Suprapubic skin (tissue), 4 donors: ENCODE results near the gene TSR3. TPM values are rescaled to one million over a fixed set of nuclear protein-coding genes. Genes with fewer than 3 reads are reported as not detected.

ENCODE experiments used
- DNase-seq, 2 donors: peaks; one replicate each; pipeline ENCODE4 v3.0.0-alpha.2; 2019; ENCODE audit warnings: low spot score in 2 of 2
- H3K27ac ChIP-seq: fragments of 200-600 bp; sonication (generic); one replicate; pipeline ENCODE4 v1.5.1; 2019
- H3K27me3 ChIP-seq: fragments of 200-600 bp; sonication (generic); one replicate; pipeline ENCODE4 v1.5.1; 2019
- H3K36me3 ChIP-seq: fragments of 200-600 bp; sonication (generic); one replicate; pipeline ENCODE4 v1.5.1; 2019
- H3K4me1 ChIP-seq: fragments of 200-600 bp; sonication (generic); one replicate; pipeline ENCODE4 v1.5.1; 2019
- H3K4me3 ChIP-seq: fragments of 200-600 bp; sonication (generic); one replicate; pipeline ENCODE4 v1.5.1; 2019; ENCODE audit warnings: mild to moderate bottlenecking
- H3K9me3 ChIP-seq: fragments of 200-600 bp; sonication (generic); one replicate; pipeline ENCODE4 v1.5.1; 2019
- EP300 ChIP-seq: sonication (generic); formaldehyde crosslinking; IDR thresholded peaks from one replicate; pipeline ENCODE4 v1.6.1; 2017; ENCODE audit warnings: antibody characterized with exemption
- POLR2A ChIP-seq, 2 donors: fragments of 450-650 bp; IDR thresholded peaks; one replicate each; pipeline ENCODE4 v1.6.1; 2017; ENCODE audit warnings: antibody characterized with exemption in 2 of 2, mild to moderate bottlenecking in 2 of 2, moderate library complexity in 2 of 2
- POLR2AphosphoS5 ChIP-seq, 3 donors: sonication (generic); formaldehyde crosslinking; IDR thresholded peaks; one replicate each; pipeline ENCODE4 v1.6.1; 2017; ENCODE audit warnings: antibody characterized with exemption in 3 of 3
- WGBS: methylation state at CpG from one replicate; pipeline ENCODE4 v1.1.5; 2018; 5-methylcytosine and 5-hydroxymethylcytosine counted together
- total RNA-seq, 4 donors: library from RNA; depleted of rRNA; stranded (reverse); fragments of >200 nt; gene quantifications; one replicate each; pipeline ENCODE4 v1.1.0, GENCODE V29; 2016
- TF ChIP-seq, protein P1 (sequence below), 2 donors: fragments of 200-600 bp in 1 of 2; fragments of 450-650 bp in 1 of 2; sonication (generic) in 1 of 2; IDR thresholded peaks; one replicate each; pipeline ENCODE4 v1.5.1; 2016 to 2019; ENCODE audit warnings: antibody characterized with exemption in 2 of 2, mild to moderate bottlenecking in 1 of 2, moderate library complexity in 1 of 2

Gene TSR3
- total RNA-seq, 4 donors from 2014 or later: 48.5 to 70.2 (median 62.1) TPM

DNA sequence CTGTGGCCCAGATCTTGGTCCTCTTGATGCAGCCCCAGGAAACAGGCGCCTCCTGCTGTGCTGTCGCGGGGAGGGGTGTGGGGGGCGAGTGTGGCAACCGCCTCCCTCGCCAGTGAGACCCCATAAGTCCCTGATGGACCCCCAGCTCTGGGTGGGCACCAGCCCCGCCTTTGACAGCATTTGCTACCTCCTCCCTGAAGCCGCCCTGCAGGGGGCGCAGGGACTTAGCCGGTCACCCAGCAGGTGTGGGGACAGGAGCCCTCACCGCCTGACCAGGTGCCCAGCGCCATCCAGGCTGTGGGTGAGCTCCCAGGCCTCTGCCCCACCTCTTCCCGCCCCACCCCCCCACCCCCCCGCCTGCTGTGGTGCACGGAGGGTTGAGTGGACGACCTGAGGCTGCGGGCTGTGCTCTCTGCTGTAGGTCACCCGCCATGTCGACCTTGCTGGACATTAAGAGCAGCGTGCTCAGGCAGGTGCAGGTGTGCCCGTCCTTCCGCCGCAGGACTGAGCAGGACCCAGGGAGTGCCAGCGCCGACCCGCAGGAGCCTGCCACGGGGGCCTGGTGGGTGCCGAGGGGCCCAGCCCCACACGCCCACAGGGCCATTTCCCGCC lies 13.5 kb downstream of the TSR3 start:
- no peak for DNase-seq
- H3K27me3 ChIP-seq: peaks cover 61% of the 10 kb centered on the region
- 55% methylated on average over 2 of the region's 30 CpGs for WGBS
- no peaks in the 10 kb centered on the region for H3K36me3 ChIP-seq
- H3K4me1 ChIP-seq: peaks cover 26% of the 10 kb centered on the region
- no peak overlapping the region for H3K4me3 ChIP-seq
- no peak for TF ChIP-seq POLR2AphosphoS5 (IDR thresholded peaks at IDR 0.05)
- TF ChIP-seq, protein P1, sequence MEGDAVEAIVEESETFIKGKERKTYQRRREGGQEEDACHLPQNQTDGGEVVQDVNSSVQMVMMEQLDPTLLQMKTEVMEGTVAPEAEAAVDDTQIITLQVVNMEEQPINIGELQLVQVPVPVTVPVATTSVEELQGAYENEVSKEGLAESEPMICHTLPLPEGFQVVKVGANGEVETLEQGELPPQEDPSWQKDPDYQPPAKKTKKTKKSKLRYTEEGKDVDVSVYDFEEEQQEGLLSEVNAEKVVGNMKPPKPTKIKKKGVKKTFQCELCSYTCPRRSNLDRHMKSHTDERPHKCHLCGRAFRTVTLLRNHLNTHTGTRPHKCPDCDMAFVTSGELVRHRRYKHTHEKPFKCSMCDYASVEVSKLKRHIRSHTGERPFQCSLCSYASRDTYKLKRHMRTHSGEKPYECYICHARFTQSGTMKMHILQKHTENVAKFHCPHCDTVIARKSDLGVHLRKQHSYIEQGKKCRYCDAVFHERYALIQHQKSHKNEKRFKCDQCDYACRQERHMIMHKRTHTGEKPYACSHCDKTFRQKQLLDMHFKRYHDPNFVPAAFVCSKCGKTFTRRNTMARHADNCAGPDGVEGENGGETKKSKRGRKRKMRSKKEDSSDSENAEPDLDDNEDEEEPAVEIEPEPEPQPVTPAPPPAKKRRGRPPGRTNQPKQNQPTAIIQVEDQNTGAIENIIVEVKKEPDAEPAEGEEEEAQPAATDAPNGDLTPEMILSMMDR (IDR thresholded peaks at IDR 0.05): no peak
- TF ChIP-seq EP300: no peak
- no peak for TF ChIP-seq POLR2A (IDR thresholded peaks at IDR 0.05)
- H3K27ac ChIP-seq: no peak overlapping the region
- no peaks in the 10 kb centered on the region for H3K9me3 ChIP-seq

DNA sequence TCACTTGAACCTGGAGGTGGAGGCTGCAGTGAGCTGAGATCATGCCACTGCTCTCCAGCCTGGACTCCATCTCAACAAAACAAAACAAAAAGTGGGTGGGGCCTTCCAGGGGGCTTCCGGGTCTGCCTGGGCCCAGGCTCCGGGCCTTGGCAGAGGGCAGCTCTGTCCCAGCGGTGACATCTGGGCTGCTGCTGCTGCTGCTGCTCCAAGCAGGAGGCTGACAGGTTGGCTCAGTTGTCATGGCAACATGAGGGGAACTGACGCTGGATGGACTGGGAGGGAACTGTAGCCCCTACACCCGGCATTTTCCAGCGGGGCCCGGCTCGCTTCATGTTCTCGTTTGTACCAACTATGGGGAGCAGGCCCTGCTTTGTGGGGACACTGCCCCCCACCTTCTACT lies 14.2 kb downstream of the TSR3 start:
- 53% methylated on average over 2 of the region's 9 CpGs for WGBS
- Histone ChIP-seq H3K9me3 (no peaks in the 10 kb centered on the region), H3K27me3 (peaks cover 67% of the 10 kb centered on the region)

DNA sequence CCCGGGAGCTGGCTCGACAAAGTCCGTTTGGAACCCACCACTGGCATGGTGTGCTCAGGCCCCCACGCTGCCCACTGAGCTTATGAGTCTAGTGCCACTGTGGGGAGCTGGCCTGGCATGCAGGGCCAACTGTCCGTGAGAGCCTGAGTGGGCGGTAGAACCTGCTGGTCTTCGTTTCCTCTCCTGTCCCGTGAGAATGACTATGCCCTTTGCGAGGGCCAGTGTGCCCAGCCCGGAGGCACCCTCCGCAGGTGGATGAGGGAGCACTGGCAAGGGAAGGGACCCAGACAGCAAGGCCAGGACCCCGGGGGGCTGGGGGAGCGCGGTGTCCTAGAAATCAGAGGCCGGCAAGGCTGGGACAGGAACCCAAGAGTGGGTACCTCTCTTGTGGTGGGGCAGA lies 15.1 kb downstream of the TSR3 start:
- WGBS: 77% methylated on average over 9 of the region's 15 CpGs
- peaks cover 72% of the 10 kb centered on the region for H3K27me3 ChIP-seq
- no peak for DNase-seq
- peaks cover 28% of the 10 kb centered on the region for H3K4me1 ChIP-seq
- H3K27ac ChIP-seq: no peak overlapping the region
- H3K4me3 ChIP-seq: no peak overlapping the region
- H3K9me3 ChIP-seq: no peaks in the 10 kb centered on the region
- no peaks in the 10 kb centered on the region for H3K36me3 ChIP-seq
- TF ChIP-seq POLR2A (IDR thresholded peaks at IDR 0.05): no peak
- TF ChIP-seq EP300: no peak
- TF ChIP-seq, protein P1 (IDR thresholded peaks at IDR 0.05): no peak
- no peak for TF ChIP-seq POLR2AphosphoS5 (IDR thresholded peaks at IDR 0.05)

More for the DNA sequence above, 14.2 kb downstream of the TSR3 start:
- no peak overlapping the region for H3K27ac ChIP-seq
- no peak overlapping the region for H3K4me3 ChIP-seq
- TF ChIP-seq POLR2AphosphoS5 (IDR thresholded peaks at IDR 0.05): no peak
- TF ChIP-seq POLR2A (IDR thresholded peaks at IDR 0.05): no peak
- TF ChIP-seq, protein P1 (IDR thresholded peaks at IDR 0.05): no peak
- no peak for TF ChIP-seq EP300
- no peak for DNase-seq
- no peaks in the 10 kb centered on the region for H3K36me3 ChIP-seq
- peaks cover 26% of the 10 kb centered on the region for H3K4me1 ChIP-seq

DNA sequence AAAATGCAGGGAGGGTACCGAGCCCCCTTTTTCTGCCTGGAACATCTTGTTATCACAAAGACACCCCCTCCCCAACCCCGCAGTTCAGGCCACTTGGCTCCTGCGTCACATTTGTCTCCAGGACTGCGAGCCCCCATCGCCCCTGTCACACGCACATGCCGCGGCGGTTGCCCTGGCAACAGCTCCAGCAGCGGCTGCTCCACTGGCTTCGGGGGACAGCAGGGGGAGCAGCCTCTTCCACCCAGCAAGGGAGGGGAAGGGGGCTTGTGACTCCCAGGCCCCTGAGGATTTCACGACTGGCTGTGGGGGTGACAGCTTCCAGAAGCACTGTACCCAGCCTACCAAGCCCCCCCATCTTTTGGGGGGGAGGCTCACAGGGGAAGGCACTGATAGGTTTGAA lies 15.7 kb downstream of the TSR3 start:
- H3K4me1 ChIP-seq: peaks cover 34% of the 10 kb centered on the region
- no peak overlapping the region for H3K4me3 ChIP-seq
- no peaks in the 10 kb centered on the region for H3K36me3 ChIP-seq
- peaks cover 78% of the 10 kb centered on the region for H3K27me3 ChIP-seq
- TF ChIP-seq, protein P1 (IDR thresholded peaks at IDR 0.05): no peak
- TF ChIP-seq POLR2AphosphoS5 (IDR thresholded peaks at IDR 0.05) (no peak), POLR2A (IDR thresholded peaks at IDR 0.05) (no peak), EP300 (no peak)
- DNase-seq: no peak
- WGBS: 15% methylated on average over 9 of the region's 12 CpGs
- no peak overlapping the region for H3K27ac ChIP-seq
- no peaks in the 10 kb centered on the region for H3K9me3 ChIP-seq

DNA sequence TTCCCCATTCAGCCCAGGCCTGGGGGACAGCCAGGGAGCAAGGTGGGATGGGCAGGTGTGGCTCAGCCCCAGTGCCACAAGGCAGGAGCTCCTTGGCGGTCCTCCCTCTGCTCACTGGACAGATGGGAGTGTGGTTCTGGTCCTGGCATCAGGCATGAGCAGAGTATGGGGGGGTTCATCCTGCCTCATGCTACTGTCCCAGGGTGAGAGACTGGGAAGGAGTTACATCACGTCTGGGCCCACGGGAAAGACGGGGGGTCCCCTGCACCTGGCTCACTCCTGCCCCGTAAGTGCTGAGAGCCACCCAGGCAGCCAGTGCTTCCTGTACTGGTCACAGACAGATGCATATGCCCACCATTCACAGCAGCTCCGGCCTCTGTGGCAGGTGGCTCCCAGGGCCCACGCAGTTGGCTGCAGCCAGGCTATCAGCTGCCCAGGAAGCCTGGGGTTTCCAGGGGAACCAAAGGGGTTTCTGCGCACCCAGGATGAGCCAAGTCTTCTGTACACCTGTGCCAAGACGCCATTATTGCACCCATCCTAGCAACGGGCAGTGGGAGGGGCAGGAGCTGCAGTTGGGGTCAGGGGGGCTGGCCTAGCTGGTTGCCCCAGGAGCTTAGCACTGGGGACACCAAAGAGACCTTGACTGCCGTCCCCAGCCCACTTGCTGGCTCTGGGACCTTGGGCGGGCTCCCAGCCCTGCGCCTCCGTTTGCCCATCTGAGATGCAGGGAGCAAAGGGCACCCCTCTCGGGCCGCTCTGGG lies 16.3 kb downstream of the TSR3 start:
- H3K36me3 ChIP-seq: no peaks in the 10 kb centered on the region
- peaks cover 84% of the 10 kb centered on the region for H3K27me3 ChIP-seq
- DNase-seq: no peak
- no peak overlapping the region for H3K27ac ChIP-seq
- H3K9me3 ChIP-seq: no peaks in the 10 kb centered on the region
- H3K4me3 ChIP-seq: no peak overlapping the region
- H3K4me1 ChIP-seq: peaks cover 35% of the 10 kb centered on the region
- WGBS: 50% methylated on average over 9 of the region's 16 CpGs
- TF ChIP-seq, protein P1 (IDR thresholded peaks at IDR 0.05): no peak
- no peak for TF ChIP-seq EP300
- no peak for TF ChIP-seq POLR2A (IDR thresholded peaks at IDR 0.05)
- no peak for TF ChIP-seq POLR2AphosphoS5 (IDR thresholded peaks at IDR 0.05)
